HepG2 (cell line): ENCODE measurements around the gene MAPK14. TPM values are rescaled to one million over a fixed set of nuclear protein-coding genes. Genes with fewer than 3 reads are reported as not detected.
A peak's percentile ranks its signal among the peaks of the same experiment; 100 is the strongest.

Experiments
- AGO1 ChIP-seq: fragments of 200-400 bp; formaldehyde crosslinking; IDR thresholded peaks from 2 replicates; pipeline ENCODE4 v1.6.1; 2017; ENCODE audit warnings: mild to moderate bottlenecking, low read depth, low read length, moderate library complexity; ENCODE audit not compliant: poor library complexity, severe bottlenecking
- ARHGAP35 ChIP-seq: sonication (generic); formaldehyde crosslinking; IDR thresholded peaks from 2 replicates; pipeline ENCODE4 v1.9.0; 2022; ENCODE audit warnings: mild to moderate bottlenecking, inconsistent platforms, moderate library complexity, missing genetic modification reagents, borderline replicate concordance
- CERS6 ChIP-seq: sonication (generic); formaldehyde crosslinking; IDR thresholded peaks from 2 replicates; pipeline ENCODE4 v1.5.0; 2020; ENCODE audit warnings: missing genetic modification reagents
- CTCF ChIP-seq: sonication (generic); formaldehyde crosslinking; IDR thresholded peaks from 2 replicates; pipeline ENCODE4 v1.5.0; 2020; ENCODE audit warnings: mild to moderate bottlenecking, missing genetic modification reagents, moderate library complexity
- HNRNPK ChIP-seq: fragments of 200-400 bp; formaldehyde crosslinking; IDR thresholded peaks from 2 replicates; pipeline ENCODE4 v1.6.1; 2018; ENCODE audit warnings: low read length, low read depth, moderate library complexity, mild to moderate bottlenecking; ENCODE audit not compliant: poor library complexity, severe bottlenecking
- HOMEZ ChIP-seq: IDR thresholded peaks from 2 replicates; pipeline ENCODE4 v1.6.1; 2016; ENCODE audit warnings: low read depth
- JDP2 ChIP-seq: sonication (generic); formaldehyde crosslinking; IDR thresholded peaks from 2 replicates; pipeline ENCODE4 v1.8.1; 2022; ENCODE audit warnings: missing genetic modification reagents, borderline replicate concordance
- MLX ChIP-seq: IDR thresholded peaks from 2 replicates; pipeline ENCODE4 v1.6.1; 2016
- MYPOP ChIP-seq: sonication (generic); formaldehyde crosslinking; IDR thresholded peaks from 2 replicates; pipeline ENCODE4 v1.8.1; 2023; ENCODE audit warnings: mild to moderate bottlenecking, moderate library complexity, missing genetic modification reagents
- NR2F6 ChIP-seq, 2 experiments: IDR thresholded peaks; 2 replicates each; pipeline ENCODE4 v1.6.1; 2016; ENCODE audit warnings: antibody characterized with exemption in 1 of 2, mild to moderate bottlenecking in 1 of 2
- RBM39 ChIP-seq: fragments of 200-400 bp; formaldehyde crosslinking; IDR thresholded peaks from one replicate; pipeline ENCODE4 v1.6.1; 2018; ENCODE audit warnings: antibody characterized with exemption, mild to moderate bottlenecking, low read depth, low read length; ENCODE audit not compliant: poor library complexity, severe bottlenecking
- RFXAP ChIP-seq: sonication (generic); formaldehyde crosslinking; IDR thresholded peaks from 2 replicates; pipeline ENCODE4 v1.4.0; 2020; ENCODE audit warnings: missing genetic modification reagents, borderline replicate concordance
- TBL1XR1 ChIP-seq: fragments of 150-350 bp; IDR thresholded peaks from 2 replicates; pipeline ENCODE4 v1.6.1; 2014; ENCODE audit warnings: borderline replicate concordance, low read length; ENCODE audit not compliant: partially characterized antibody
- ZBTB1 ChIP-seq: sonication (generic); formaldehyde crosslinking; IDR thresholded peaks from 2 replicates; pipeline ENCODE4 v1.4.0; 2020; ENCODE audit warnings: missing genetic modification reagents, borderline replicate concordance
- ZBTB37 ChIP-seq: sonication (generic); formaldehyde crosslinking; IDR thresholded peaks from 2 replicates; pipeline ENCODE4 v1.4.0; 2020; ENCODE audit warnings: mild to moderate bottlenecking, missing genetic modification reagents
- ZNF234 ChIP-seq: sonication (generic); formaldehyde crosslinking; conservative IDR thresholded peaks from 2 replicates; pipeline ENCODE4 v1.5.1; 2020; ENCODE audit warnings: mild to moderate bottlenecking, missing genetic modification reagents
- ZNF263 ChIP-seq: sonication (generic); formaldehyde crosslinking; IDR thresholded peaks from 2 replicates; pipeline ENCODE4 v1.4.0; 2020; ENCODE audit warnings: missing genetic modification reagents
- ZNF317 ChIP-seq: sonication (generic); formaldehyde crosslinking; IDR thresholded peaks from 2 replicates; pipeline ENCODE4 v1.5.0; 2020; ENCODE audit warnings: mild to moderate bottlenecking, missing genetic modification reagents
- ZNF543 ChIP-seq: sonication (generic); formaldehyde crosslinking; IDR thresholded peaks from 2 replicates; pipeline ENCODE4 v1.4.0; 2020; ENCODE audit warnings: mild to moderate bottlenecking, missing genetic modification reagents
- ZNF557 ChIP-seq: sonication (generic); formaldehyde crosslinking; IDR thresholded peaks from 2 replicates; pipeline ENCODE4 v1.4.0; 2020; ENCODE audit warnings: missing genetic modification reagents
- ZNF737 ChIP-seq: sonication (generic); formaldehyde crosslinking; IDR thresholded peaks from 2 replicates; pipeline ENCODE4 v1.5.0; 2020; ENCODE audit warnings: missing genetic modification reagents, mild to moderate bottlenecking, borderline replicate concordance
- ZSCAN25 ChIP-seq: sonication (generic); formaldehyde crosslinking; IDR thresholded peaks from 2 replicates; pipeline ENCODE4 v1.8.0; 2022; ENCODE audit warnings: mild to moderate bottlenecking, missing genetic modification reagents
- polyA plus RNA-seq, 8 experiments: library from polyadenylated mRNA; depleted of rRNA in 3 of 8; stranded (reverse) in 7 of 8; unstranded in 1 of 8; fragments of >200 nt; fragmentation: Illumina TruSeq in 4 of 8; extraction: Trizol in 4 of 8; gene quantifications; 2 replicates each; pipeline versions ENCODE4 v1.2.1 to v1.2.3, GENCODE V29; 2011 to 2016; ENCODE audit warnings: low read depth in 4 of 8, missing spikeins in 1 of 8, mixed read lengths in 1 of 8; ENCODE audit not compliant: insufficient read depth in 1 of 8
- total RNA-seq, 5 experiments: library from RNA; depleted of rRNA; stranded (reverse); fragments of >200 nt; fragmentation: Illumina TruSeq; extraction: Trizol; gene quantifications; 2 replicates each; pipeline ENCODE4 v1.2.3, GENCODE V29; 2016; ENCODE audit warnings: low read depth in 1 of 5

MAPK14 gene
- total and polyA plus RNA-seq, 2 of the 13 experiments (the other 11 are each of a cell fraction or from before 2014, with no cell fraction given): 66.3 to 67.3 TPM

GRCh38 chr6:36027501-36028087, at the start of gene MAPK14 (continued):
- TF ChIP-seq ZBTB37 (CRISPR knock-in tag) (no peak), MYPOP (CRISPR knock-in tag) (peak; percentile 95), RFXAP (peak; percentile 82; the same call in 1 of the 2 replicates), ZNF557 (CRISPR knock-in tag) (no peak; the same call in 1 of the 2 replicates), ZNF234 (CRISPR knock-in tag) (no peak), HOMEZ (CRISPR knock-in tag) (peak; percentile 100), RBM39 (peak; percentile 92), ZNF737 (CRISPR knock-in tag) (no peak), ZNF543 (CRISPR knock-in tag) (peak; percentile 88), JDP2 (CRISPR knock-in tag) (no peak), CERS6 (CRISPR knock-in tag) (peak; percentile 29; the same call in 1 of the 2 replicates), ZNF263 (CRISPR knock-in tag) (peak; percentile 59), TBL1XR1 (peak; percentile 62), CTCF (CRISPR knock-in tag) (peak; percentile 99), HNRNPK (peak; percentile 42), NR2F6 (IDR thresholded peaks at IDR 0.05) (no peak), NR2F6 (CRISPR knock-in tag; IDR thresholded peaks at IDR 0.05) (peak; percentile 51), MLX (no peak), ZSCAN25 (CRISPR knock-in tag) (no peak; the same call in 1 of the 2 replicates), ZNF317 (CRISPR knock-in tag) (peak; percentile 68; the same call in 1 of the 2 replicates), AGO1 (no peak), ZBTB1 (CRISPR knock-in tag) (no peak; the same call in 1 of the 2 replicates), ARHGAP35 (CRISPR knock-in tag) (no peak; the same call in 1 of the 2 replicates)
